ENCODE results near the gene IPO5.

DNA sequence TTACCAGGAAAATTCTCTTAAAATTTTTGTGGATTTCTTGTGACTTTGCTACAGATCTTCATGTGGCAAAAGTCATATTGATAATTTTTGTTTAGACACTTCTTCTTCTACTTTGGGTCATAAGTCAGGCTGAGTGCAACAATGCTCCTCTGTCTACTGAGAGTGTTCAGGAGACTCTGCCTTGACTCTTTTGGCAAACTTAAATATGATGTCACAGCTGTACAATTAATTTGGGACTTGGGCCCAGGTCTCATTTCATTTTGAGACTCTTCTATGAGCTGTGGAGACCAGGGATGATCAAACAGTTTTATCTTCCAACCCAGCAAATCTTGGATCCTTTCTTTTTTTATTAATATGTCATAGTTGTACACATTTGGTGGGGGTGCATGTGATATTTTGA is 19.7 kb upstream of the IPO5 start:
- TF ChIP-seq, protein P1, sequence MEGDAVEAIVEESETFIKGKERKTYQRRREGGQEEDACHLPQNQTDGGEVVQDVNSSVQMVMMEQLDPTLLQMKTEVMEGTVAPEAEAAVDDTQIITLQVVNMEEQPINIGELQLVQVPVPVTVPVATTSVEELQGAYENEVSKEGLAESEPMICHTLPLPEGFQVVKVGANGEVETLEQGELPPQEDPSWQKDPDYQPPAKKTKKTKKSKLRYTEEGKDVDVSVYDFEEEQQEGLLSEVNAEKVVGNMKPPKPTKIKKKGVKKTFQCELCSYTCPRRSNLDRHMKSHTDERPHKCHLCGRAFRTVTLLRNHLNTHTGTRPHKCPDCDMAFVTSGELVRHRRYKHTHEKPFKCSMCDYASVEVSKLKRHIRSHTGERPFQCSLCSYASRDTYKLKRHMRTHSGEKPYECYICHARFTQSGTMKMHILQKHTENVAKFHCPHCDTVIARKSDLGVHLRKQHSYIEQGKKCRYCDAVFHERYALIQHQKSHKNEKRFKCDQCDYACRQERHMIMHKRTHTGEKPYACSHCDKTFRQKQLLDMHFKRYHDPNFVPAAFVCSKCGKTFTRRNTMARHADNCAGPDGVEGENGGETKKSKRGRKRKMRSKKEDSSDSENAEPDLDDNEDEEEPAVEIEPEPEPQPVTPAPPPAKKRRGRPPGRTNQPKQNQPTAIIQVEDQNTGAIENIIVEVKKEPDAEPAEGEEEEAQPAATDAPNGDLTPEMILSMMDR (IDR thresholded peaks at IDR 0.05), result no peak
- no peak for TF ChIP-seq POLR2A (IDR thresholded peaks at IDR 0.05)
- no peak for TF ChIP-seq EP300 (IDR thresholded peaks at IDR 0.05)

Measured in sigmoid colon (tissue), 4 donors.